ENCODE measurements around the gene PTCH1. TPM values are rescaled to one million over a fixed set of nuclear protein-coding genes. Genes with fewer than 3 reads are reported as not detected.

PTCH1 gene
- total RNA-seq, 4 donors from 2014 or later: 4.2 to 6.9 (median 5.2) TPM

GRCh38 chr9:95446259-95446658 lies 70.5 kb downstream of the PTCH1 start:
- H3K36me3 ChIP-seq: peaks cover 0 to 53% of the 10 kb centered on the region in 2 donors
- no peaks in the 10 kb centered on the region for H3K4me1 ChIP-seq
- no peak overlapping the region for H3K4me3 ChIP-seq
- no peak for ATAC-seq
- H3K9me3 ChIP-seq: no peaks in the 10 kb centered on the region
- TF ChIP-seq POLR2A (IDR thresholded peaks at IDR 0.05) (no peak), CTCF (IDR thresholded peaks at IDR 0.05 in 4 of 5, conservative IDR thresholded peaks at IDR 0.05 in 1 of 5) (no peak)
- intact Hi-C loops (cut with DNase I; ENCODE audit: low total_unique reads) (no loop called here), in situ Hi-C loops (cut with MboI; ENCODE audit: low sequenced_read_pairs in 4 of 4) (no loop called here)
- no peaks in the 10 kb centered on the region for H3K27me3 ChIP-seq
- DNase-seq: no peak
- no peak overlapping the region for H3K27ac ChIP-seq

- Histone ChIP-seq H3K27ac (no peak overlapping the region), H3K4me1 (no peaks in the 10 kb centered on the region), H3K36me3 (peaks cover 0 to 43% of the 10 kb centered on the region in 2 donors), H3K27me3 (no peaks in the 10 kb centered on the region), H3K9me3 (no peaks in the 10 kb centered on the region), H3K4me3 (no peak overlapping the region)
- in situ Hi-C loops (cut with MboI; ENCODE audit: low sequenced_read_pairs in 4 of 4) (no loop called here), intact Hi-C loops (cut with DNase I; ENCODE audit: low total_unique reads) (no loop called here)
- ATAC-seq: no peak
- DNase-seq: no peak
- TF ChIP-seq CTCF (IDR thresholded peaks at IDR 0.05 in 4 of 5, conservative IDR thresholded peaks at IDR 0.05 in 1 of 5): no peak
These were observed 72.6 kb downstream of the PTCH1 start for GRCh38 chr9:95444160-95444559.

- no peak for TF ChIP-seq CTCF (IDR thresholded peaks at IDR 0.05 in 4 of 5, conservative IDR thresholded peaks at IDR 0.05 in 1 of 5)
- TF ChIP-seq POLR2A (IDR thresholded peaks at IDR 0.05): no peak
- ATAC-seq (no peak), DNase-seq (no peak)
- no peaks in the 10 kb centered on the region for H3K9me3 ChIP-seq
- in situ Hi-C loops (cut with MboI; ENCODE audit: low sequenced_read_pairs in 4 of 4) (no loop called here), intact Hi-C loops (cut with DNase I; ENCODE audit: low total_unique reads) (no loop called here)
- no peak overlapping the region for H3K4me3 ChIP-seq
- no peaks in the 10 kb centered on the region for H3K4me1 ChIP-seq
- H3K27ac ChIP-seq: no peak overlapping the region
- H3K36me3 ChIP-seq: peaks cover 0 to 36% of the 10 kb centered on the region in 2 donors
- no peaks in the 10 kb centered on the region for H3K27me3 ChIP-seq
These were observed 73.5 kb downstream of the PTCH1 start for GRCh38 chr9:95443301-95443700.

GRCh38 chr9:95441081-95441480 lies 75.7 kb downstream of the PTCH1 start:
- no peak overlapping the region for H3K4me3 ChIP-seq
- DNase-seq: no peak

More at GRCh38 chr9:95441081-95441480, 75.7 kb downstream of the PTCH1 start:
- TF ChIP-seq CTCF (IDR thresholded peaks at IDR 0.05 in 4 of 5, conservative IDR thresholded peaks at IDR 0.05 in 1 of 5): no peak
- no peak for TF ChIP-seq POLR2A (IDR thresholded peaks at IDR 0.05)
- Histone ChIP-seq H3K9me3 (no peaks in the 10 kb centered on the region), H3K27ac (no peak overlapping the region), H3K36me3 (peaks cover 0 to 16% of the 10 kb centered on the region in 2 donors), H3K4me1 (no peaks in the 10 kb centered on the region), H3K27me3 (no peaks in the 10 kb centered on the region)
- ATAC-seq: no peak
- intact Hi-C loops (cut with DNase I; ENCODE audit: low total_unique reads): no loop called here
- in situ Hi-C loops (cut with MboI; ENCODE audit: low sequenced_read_pairs in 4 of 4): no loop called here
